GM18951 (cell line): Measurements from ENCODE around the gene SNAP25.

Experiments
- POLR2A ChIP-seq: IDR thresholded peaks from 4 replicates; pipeline ENCODE4 v1.6.1; 2011; ENCODE audit warnings: mild to moderate bottlenecking; ENCODE audit not compliant: insufficient read length, insufficient read depth; ENCODE audit errors: extremely low read depth
- in situ Hi-C: fragments of 300-500 bp; cut with MboI; formaldehyde crosslinking; loops from one replicate; pipeline ENCODE4 v1.12.0; 2022; ENCODE audit warnings: low sequenced_read_pairs, mixed read lengths, inconsistent platforms; ENCODE audit not compliant: unreplicated experiment

The SNAP25 gene

DNA sequence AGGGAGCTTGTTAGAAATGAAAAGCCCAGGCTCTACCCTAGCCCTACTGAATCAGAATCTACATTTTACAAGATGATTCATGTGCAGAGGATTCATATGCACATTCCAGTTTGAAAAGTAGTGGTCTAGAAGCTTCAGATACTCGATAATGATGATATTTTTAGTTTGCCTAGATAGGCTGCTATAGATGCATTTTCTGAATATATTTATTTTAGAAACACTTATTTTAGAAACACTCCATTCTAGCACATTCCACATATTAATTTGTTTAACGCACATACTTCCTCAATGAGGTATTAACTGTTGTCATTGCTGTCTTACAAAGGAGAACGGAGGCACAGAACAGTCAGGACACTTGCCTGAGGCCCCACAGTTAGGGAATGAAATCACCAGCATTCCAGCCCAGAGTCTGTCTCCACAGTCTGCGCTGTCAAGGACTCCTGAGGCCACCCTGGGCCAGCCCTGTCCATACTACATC lies 64.4 kb downstream of the SNAP25 start:
- no peak for TF ChIP-seq POLR2A
- in situ Hi-C loops, result no loop called here

DNA sequence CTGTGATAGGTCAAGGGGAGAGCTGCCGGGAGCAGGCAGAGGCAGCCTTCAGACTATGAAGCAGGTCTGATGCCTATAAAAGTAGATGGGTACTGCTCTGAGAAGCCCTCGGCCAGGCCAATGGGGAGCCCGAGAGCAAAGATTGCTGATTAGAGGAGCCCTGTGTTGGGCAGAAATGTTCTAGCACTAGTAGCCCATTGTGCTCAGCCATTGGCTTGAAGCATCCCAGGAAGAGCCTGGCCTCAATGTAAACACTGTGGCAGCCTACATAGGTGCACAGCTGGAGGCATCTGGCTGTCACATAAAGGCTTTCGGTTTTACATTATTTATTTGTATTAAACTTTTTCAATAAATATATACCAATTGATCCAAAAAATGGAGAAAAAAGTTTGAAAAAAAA lies 67.7 kb downstream of the SNAP25 start:
- TF ChIP-seq POLR2A, result no peak
- in situ Hi-C loops, result no loop called here

DNA sequence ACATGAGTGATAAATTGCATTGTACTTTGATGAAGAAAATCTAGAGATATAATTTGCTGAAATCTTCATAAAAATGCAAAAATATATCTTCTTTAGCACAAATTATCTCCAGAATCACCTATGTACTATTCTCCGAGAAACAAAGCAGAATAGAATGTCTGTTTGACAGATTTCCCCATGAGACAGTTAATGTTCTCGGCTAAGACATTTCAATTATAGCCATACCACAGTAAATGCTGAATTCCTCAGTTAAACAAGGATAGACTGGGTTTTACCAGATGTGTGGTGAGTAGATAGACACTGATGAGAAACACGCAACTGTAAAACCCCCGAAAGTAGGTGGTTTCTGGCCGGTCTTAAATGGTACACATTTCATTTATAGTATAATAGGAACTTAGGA lies 69.8 kb downstream of the SNAP25 start:
- no peak for TF ChIP-seq POLR2A
- in situ Hi-C loops, result no loop called here

- no peak for TF ChIP-seq POLR2A
- in situ Hi-C loops, result no loop called here
These were observed 70.5 kb downstream of the SNAP25 start for GRCh38 chr20:10288954-10289646.

DNA sequence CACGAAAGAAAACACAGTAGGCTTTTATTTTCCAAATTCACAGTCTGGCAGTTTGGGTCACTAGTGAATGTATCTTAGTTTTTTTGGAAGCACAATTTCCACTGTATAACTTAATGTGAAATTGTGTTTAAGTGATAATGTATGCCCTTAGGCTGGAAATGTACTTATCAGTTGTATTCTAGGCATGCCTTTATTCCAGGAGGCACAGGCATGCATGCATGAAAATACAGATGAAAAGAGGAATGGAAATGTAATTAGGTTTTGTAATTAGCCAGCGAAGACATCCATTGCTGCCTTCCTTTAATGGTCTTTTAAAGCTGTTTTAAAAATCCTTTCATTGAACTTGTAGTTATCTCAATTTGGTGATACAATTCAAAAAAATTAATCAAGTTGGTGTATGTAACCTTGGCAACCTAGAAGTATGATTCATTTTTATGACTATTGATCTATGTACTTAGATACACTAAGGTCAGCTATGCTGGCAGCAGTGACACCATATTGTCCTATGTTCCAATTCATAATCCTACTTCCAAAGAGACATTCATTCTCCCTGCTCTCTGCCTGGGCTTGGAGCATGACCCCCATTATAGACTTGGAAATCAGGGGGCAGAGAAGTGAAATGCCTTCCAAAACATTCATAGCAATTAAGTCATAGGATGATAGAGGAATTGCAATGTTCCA lies 73.1 kb downstream of the SNAP25 start:
- in situ Hi-C loops, result no loop called here
- no peak for TF ChIP-seq POLR2A

GRCh38 chr20:10297223-10297622 lies 78.6 kb downstream of the SNAP25 start:
- no peak for TF ChIP-seq POLR2A
- in situ Hi-C loops, result no loop called here

GRCh38 chr20:10297684-10298240 lies 79.1 kb downstream of the SNAP25 start:
- no peak for TF ChIP-seq POLR2A
- in situ Hi-C loops, result no loop called here

GRCh38 chr20:10300582-10301446 lies 82.2 kb downstream of the SNAP25 start:
- in situ Hi-C loops, result no loop called here

GRCh38 chr20:10303852-10304251 lies 85.2 kb downstream of the SNAP25 start:
- TF ChIP-seq POLR2A, result no peak
- in situ Hi-C loops, result no loop called here

More at GRCh38 chr20:10300582-10301446, 82.2 kb downstream of the SNAP25 start:
- TF ChIP-seq POLR2A, result no peak

DNA sequence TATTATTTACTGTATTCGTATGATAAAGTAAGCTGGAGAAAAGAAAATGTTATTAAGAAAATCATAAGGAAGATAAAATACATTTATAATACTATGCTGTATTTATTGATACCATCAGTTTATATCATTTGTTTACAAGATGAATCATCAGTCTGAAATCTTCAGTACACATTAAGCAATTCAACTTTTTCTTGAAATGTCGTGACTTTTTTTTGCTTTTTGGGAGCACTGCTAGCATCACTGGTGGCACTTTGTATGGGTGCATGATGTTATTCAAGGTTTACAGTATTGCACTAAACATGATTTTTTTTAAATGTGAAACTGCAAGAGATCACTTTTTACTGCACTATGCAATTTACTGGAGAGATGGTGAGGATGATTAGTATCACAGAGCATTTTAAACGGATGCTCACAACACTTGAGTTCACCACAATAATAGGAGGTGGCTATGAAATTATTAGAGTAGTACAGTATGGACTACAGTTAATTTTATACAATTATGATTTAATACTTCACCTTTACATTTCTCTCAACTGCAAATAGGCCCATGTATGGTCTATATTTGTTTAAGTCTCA lies 85.9 kb downstream of the SNAP25 start:
- in situ Hi-C loops, result no loop called here
- no peak for TF ChIP-seq POLR2A

GRCh38 chr20:10306440-10307358 lies 88.1 kb downstream of the SNAP25 start:
- in situ Hi-C loops, result no loop called here
- TF ChIP-seq POLR2A, result no peak

DNA sequence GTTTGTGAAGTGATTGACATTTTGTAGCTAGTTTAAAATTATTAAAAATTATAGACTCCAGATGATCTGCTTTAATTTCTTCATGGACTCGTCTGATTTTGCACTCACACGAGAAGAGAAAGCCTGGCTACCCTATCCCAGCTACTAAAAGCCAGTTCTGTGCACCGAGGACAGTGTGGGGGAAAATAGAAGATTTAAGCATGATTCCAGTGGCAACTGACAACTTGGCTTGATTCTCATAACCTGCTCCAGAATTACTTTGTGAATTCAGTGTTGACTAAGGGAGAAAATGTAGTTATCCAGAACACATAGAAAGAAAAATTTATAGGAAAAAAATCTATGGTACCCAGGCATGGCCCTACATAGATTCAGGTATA lies 88.7 kb downstream of the SNAP25 start:
- TF ChIP-seq POLR2A, result no peak
- in situ Hi-C loops, result no loop called here
